Stimulated activated CD8-positive, alpha-beta memory T cell treated with anti-CD3 and anti-CD28 coated beads, Interleukin-12 subunit alpha, Interleukin-12 subunit beta, amount 100 ng/mL, for 4 hours (primary cell): Measurements from ENCODE around the gene SHOC2.

Source experiments
- DNase-seq: peaks from one replicate; pipeline ENCODE4 v3.0.0-alpha.2; 2020; ENCODE audit warnings: low read depth

SHOC2 gene

GRCh38 chr10:110946496-110946895 lies 27.1 kb downstream of the SHOC2 start:
- no peak for DNase-seq

GRCh38 chr10:110947061-110947595 lies 27.7 kb downstream of the SHOC2 start:
- no peak for DNase-seq

GRCh38 chr10:110951381-110951780 lies 32.0 kb downstream of the SHOC2 start:
- no peak for DNase-seq

- no peak for DNase-seq
Measured at GRCh38 chr10:110957606-110958005, 38.2 kb downstream of the SHOC2 start.

GRCh38 chr10:110959379-110960332 lies 40.3 kb downstream of the SHOC2 start:
- DNase-seq: no peak

- DNase-seq: no peak
Measured at GRCh38 chr10:110960333-110960712, 40.9 kb downstream of the SHOC2 start.

GRCh38 chr10:110962443-110962842 lies 43.0 kb downstream of the SHOC2 start:
- DNase-seq: no peak

GRCh38 chr10:110963162-110963561 lies 43.8 kb downstream of the SHOC2 start:
- DNase-seq: no peak

- no peak for DNase-seq
Measured at GRCh38 chr10:110964681-110965080, 45.3 kb downstream of the SHOC2 start.

GRCh38 chr10:110965216-110965615 lies 45.8 kb downstream of the SHOC2 start:
- no peak for DNase-seq

- no peak for DNase-seq
Measured at GRCh38 chr10:110966146-110966545, 46.7 kb downstream of the SHOC2 start.

GRCh38 chr10:110967009-110967630 lies 47.7 kb downstream of the SHOC2 start:
- no peak for DNase-seq

GRCh38 chr10:110967645-110968044 lies 48.2 kb downstream of the SHOC2 start:
- no peak for DNase-seq

- no peak for DNase-seq
Measured at GRCh38 chr10:110969183-110969582, 49.8 kb downstream of the SHOC2 start.

- no peak for DNase-seq
Measured at GRCh38 chr10:110971638-110972037, 52.2 kb downstream of the SHOC2 start.

- no peak for DNase-seq
Measured at GRCh38 chr10:110972231-110973134, 53.1 kb downstream of the SHOC2 start.

- DNase-seq: no peak
Measured at GRCh38 chr10:110973400-110973799, 54.0 kb downstream of the SHOC2 start.

GRCh38 chr10:110976577-110976976 lies 57.2 kb downstream of the SHOC2 start:
- DNase-seq: no peak

- DNase-seq: no peak
Measured at GRCh38 chr10:110977662-110978061, 58.3 kb downstream of the SHOC2 start.

- DNase-seq: no peak
Measured at GRCh38 chr10:110978204-110978603, 58.8 kb downstream of the SHOC2 start.

- DNase-seq: no peak
Measured at GRCh38 chr10:110979611-110980010, 60.2 kb downstream of the SHOC2 start.

GRCh38 chr10:110980807-110981206 lies 61.4 kb downstream of the SHOC2 start:
- DNase-seq: no peak
